Medulla oblongata (tissue), 1 donor: ENCODE results near the gene C1QC.
A peak's percentile ranks its signal among the peaks of the same experiment; 100 is the strongest.
"Not testable (repeated sequence)": the region's sequence is repeated elsewhere in the genome, so short reads cannot be mapped to it uniquely, and the experiment has no call there.

ENCODE experiments used
- DNase-seq: peaks from one replicate; pipeline ENCODE4 v3.0.0-alpha.2; 2015; ENCODE audit errors: extremely low spot score

C1QC gene

GRCh38 chr1:22650089-22650693, 6.8 kb downstream of the C1QC start:
- DNase-seq, result no peak

DNA sequence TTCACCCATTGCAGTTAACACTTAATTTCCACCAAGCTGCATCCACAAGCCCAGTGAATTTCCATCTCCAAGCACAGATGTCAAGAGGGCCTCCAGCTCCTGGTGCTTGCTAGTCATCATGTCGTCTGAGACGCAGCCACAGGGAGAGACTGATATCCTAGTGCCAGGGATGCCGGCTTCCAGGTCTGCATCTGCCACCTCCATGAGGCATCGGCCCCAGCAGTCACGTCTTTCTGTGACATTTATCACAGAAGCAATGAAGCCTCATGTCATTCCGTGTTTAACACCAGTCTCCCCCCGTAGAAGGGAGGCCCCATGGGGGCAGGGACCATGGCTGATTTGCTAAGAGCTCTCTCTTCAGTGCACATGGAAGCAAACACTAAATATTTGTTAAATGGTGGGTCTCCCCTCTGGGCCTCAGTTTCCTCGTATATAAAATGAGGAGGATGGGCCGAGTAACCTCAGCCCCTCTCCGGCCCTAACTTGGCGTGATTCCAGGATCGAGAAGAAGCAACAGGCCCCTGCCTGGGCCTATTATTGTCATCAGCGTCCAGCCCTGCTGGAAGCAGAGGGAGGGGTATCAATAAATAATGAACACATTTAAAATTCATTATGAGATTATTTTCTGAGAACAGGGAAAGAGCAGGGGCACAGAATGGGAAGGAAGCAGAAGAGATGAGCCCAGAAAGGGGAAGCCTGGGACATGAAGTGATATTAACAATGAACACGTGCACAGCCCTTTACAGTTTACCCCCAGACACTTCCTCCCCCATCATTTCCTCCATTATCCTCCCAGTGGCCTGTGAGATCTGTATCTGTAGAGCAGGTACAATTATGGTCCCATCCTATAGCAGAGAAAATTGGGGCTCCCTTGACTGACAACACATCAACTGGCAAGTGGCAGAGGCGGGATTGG, 8.8 kb downstream of the C1QC start:
- DNase-seq, result no peak

GRCh38 chr1:22652881-22653316, 9.5 kb downstream of the C1QC start, which contains the start of gene C1QB:
C1QB (plus strand) TSS chr1:22653236; CDS start chr1:22659463, 6,227 bp downstream.
- peak; percentile 83 for DNase-seq

- DNase-seq, result no peak
These were observed 11.3 kb downstream of the C1QC start for GRCh38 chr1:22654692-22655091.

GRCh38 chr1:22658385-22659163, 15.1 kb downstream of the C1QC start:
- DNase-seq, result no peak

- DNase-seq, result no peak
These were observed 17.3 kb downstream of the C1QC start for GRCh38 chr1:22660716-22661241.

DNA sequence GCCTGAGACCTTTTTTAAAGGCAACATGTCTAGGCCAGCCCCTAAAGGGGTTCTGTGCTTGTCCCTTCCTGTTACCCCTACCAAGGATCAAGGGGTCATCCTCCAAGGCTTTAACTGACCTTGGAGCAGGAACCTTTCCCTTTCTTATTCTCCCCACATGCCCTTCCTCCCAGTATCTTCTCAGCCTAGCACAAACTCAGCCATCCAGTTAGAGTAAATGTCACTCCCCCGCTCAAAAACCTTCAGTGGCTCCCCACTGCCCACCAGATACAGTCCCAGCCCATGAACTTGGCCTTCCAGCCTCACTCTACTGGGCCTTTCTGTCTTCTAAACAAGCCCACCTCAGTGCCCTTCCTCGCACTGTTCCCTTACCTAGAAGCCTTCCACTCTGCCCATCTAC, 18.4 kb downstream of the C1QC start:
- DNase-seq, result no peak

DNA sequence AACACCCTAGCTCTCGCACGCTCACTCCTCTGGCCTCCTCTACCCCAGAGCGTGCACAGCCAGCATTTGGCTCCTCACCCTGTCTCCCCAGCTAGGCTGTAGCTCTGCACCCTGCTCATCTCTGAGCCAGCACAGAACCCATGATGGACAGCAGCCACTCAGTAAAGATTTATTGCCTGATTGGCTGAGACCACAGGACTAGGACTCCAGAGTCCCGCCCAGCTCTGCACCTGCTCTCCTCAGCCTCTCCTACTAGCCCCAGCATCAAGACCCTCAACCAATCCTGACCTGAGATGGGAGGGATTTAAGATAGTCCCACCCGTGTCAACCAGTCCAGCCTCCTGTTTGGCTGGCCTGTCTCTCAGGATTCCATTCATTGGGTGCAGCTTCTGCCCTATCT, 18.9 kb downstream of the C1QC start:
- DNase-seq, result peak; percentile 78

DNA sequence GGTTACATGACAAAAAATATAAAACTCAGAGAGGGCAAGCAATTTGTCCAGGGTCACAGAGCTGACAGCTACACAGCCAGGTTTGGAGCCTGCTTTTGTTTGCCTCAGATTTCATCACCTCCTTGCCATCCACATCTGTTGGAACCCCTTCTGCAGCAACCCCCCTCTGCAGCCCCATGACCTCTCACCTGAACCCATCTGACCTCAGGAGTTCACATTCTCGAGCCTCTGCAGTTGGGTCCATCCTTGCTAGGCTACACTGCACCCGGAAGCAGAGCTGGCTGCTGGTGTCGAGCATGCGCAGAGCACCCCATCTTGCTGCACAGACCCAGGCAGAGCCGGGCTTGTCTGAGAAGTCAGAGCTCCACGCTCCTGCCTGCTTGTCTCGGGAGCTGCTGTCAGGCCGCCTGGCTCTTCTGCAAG, 19.6 kb downstream of the C1QC start:
- no peak for DNase-seq

DNA sequence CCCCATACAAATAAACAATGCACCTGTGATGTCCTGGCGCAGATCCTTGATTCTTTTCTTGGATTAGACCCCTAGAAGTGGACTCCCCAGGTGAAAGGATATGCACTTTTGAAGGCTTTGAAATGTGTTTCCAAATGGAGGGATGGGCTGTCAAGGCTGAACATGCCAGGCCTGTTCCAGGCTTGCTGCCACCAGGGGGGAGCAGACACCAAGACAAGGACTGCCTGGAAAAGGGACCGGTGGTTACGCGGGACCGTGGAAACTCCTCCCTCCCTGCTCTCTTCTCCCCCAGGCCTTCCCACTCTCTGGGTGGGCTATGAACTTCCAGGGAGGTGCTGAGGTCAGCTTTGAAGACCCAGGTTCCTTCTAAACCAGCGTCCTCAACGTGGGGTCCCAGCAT, 22.3 kb downstream of the C1QC start:
- DNase-seq, result no peak

DNA sequence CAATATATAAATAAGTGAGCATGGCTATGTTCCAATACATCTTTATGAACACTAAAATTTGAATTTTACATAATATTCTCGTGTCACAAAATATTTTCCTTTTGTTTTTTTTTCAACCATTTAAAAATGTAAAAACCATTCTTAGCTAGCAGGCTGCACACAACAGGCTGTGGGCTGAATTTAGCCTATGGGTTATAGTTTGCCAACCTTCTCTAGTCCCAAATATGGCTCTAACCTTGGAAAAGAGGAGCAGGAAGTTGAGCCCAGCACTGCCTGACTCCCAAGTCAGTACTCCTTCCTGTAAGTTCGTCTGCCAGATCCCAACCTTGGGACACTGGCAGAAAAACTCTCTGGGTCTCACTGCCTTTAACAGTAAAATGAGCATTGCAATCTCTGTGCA, 23.0 kb downstream of the C1QC start:
- DNase-seq, result no peak

DNA sequence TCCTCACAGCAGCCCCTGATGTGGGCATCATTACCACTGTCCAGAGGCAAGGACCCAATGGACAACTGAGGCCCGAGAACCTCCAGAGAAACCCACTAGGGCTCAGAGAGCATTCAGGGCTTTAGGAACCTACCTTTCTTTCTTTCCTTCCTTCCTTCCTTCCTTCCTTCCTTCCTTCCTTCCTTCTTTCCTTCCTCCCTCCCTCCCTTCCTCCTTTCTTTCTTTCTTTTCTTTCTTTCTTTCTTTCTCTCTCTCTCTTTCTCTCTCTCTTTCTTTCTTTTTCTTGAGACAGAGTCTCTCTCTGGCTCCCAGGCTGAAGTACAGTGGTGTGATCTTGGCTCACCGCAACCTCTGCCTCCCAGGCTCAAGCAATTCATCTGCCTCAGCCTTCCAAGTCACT, 25.4 kb downstream of the C1QC start:
- not testable (repeated sequence) for DNase-seq

- no peak for DNase-seq
These were observed 27.0 kb downstream of the C1QC start for GRCh38 chr1:22670352-22670975.

GRCh38 chr1:22671999-22672398, 28.6 kb downstream of the C1QC start:
- no peak for DNase-seq

- peak; percentile 74 for DNase-seq
These were observed 30.3 kb downstream of the C1QC start for GRCh38 chr1:22673486-22674409.

- DNase-seq, result no peak
These were observed 30.9 kb downstream of the C1QC start for GRCh38 chr1:22674410-22674749.

DNA sequence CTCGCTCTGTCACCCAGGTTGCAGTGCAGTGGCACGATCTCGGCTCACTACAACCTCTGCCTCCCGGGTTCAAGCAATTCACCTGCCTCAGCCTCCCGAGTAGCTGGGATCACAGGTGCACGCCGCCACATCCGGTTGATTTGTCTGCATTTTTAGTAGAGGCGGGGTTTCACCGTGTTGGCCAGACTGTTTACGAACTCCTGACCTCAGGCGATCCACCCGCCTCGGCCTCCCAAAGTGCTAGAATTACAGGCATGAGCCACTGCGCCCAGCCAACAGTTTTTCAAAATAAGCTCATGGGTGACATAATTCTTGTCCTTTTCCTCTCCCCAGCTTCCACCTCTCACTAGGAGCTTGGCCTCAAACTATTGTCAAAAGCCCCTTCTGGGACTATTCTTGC, 32.7 kb downstream of the C1QC start:
- DNase-seq, result not testable (repeated sequence)

- no peak for DNase-seq
These were observed 33.6 kb downstream of the C1QC start for GRCh38 chr1:22676916-22677583.

DNA sequence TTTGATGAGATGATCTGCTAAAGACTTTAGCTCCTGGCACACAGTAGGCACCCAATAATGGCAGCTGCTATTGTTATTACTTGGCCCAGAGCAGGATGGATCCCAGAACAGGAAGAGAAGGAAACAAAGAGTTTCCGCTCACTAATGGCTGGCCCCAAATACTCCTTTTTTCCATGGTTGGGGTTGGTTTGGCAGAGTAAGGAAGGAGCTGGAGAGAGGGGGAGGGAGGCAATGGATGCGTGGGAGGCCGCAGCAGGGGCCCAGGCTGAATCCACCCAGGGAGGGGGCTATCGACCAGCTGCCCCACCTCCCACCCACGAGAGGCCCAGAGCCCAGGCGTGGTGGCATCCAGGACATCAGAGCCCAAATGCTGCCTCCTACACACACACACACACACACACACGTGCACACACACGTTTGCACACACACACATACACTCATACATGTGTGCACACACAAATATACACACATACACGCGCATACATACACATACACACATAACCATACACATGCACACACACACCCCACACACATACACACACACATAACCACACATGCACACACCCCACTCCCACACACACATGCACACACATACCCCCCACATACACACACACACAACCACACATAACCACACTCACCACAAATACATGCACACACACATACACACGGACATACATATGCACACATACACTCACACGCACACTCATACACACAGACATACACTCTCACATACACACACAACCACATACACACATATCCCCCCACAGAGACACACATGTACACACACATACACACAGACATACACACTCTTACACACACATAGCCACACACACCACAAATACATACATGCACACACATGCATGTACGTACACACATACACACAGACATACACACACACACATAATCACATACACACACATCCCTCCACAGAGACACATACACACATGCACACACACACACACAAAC, 34.8 kb downstream of the C1QC start:
- no peak for DNase-seq
